Liver (tissue), 9 donors: Measurements from ENCODE around the gene PYGM. TPM values are rescaled to one million over a fixed set of nuclear protein-coding genes. Genes with fewer than 3 reads are reported as not detected.

Experiments
- DNase-seq: peaks from one replicate; pipeline ENCODE4 v3.0.0-alpha.2; 2017; ENCODE audit warnings: low spot score
- H3K27ac ChIP-seq, 2 donors: one replicate each; pipeline ENCODE4 v1.7.0; 2013; ENCODE audit warnings: inconsistent platforms in 2 of 2, low read length in 2 of 2, control low read depth in 1 of 2, low read depth in 1 of 2, mild to moderate bottlenecking in 1 of 2
- H3K27me3 ChIP-seq, 4 donors: one replicate each; pipeline versions ENCODE4 v1.6.1 to v1.7.0; 2013; ENCODE audit warnings: low read length in 3 of 4, inconsistent platforms in 1 of 4, mild to moderate bottlenecking in 1 of 4, moderate library complexity in 1 of 4; ENCODE audit not compliant: control insufficient read depth in 4 of 4, insufficient read depth in 4 of 4
- H3K36me3 ChIP-seq, 4 donors: one replicate each; pipeline versions ENCODE4 v1.6.1 to v1.7.0; 2013; ENCODE audit warnings: low read length in 3 of 4, mild to moderate bottlenecking in 3 of 4, low read depth in 1 of 4, moderate library complexity in 1 of 4; ENCODE audit not compliant: control insufficient read depth in 4 of 4, insufficient read depth in 3 of 4
- H3K4me1 ChIP-seq, 4 donors: one replicate each; pipeline versions ENCODE4 v1.6.1 to v1.7.0; 2013; ENCODE audit warnings: low read length in 3 of 4, mild to moderate bottlenecking in 3 of 4, moderate library complexity in 1 of 4; ENCODE audit not compliant: control insufficient read depth in 4 of 4, insufficient read depth in 4 of 4
- H3K4me3 ChIP-seq, 3 donors: one replicate each; pipeline versions ENCODE4 v1.6.1 to v1.7.0; 2013; ENCODE audit warnings: low read length in 3 of 3, control low read depth in 1 of 3, low read depth in 1 of 3, mild to moderate bottlenecking in 1 of 3
- H3K9ac ChIP-seq, 2 donors: one replicate each; pipeline ENCODE4 v1.7.0; 2013; ENCODE audit warnings: low read length in 2 of 2, mild to moderate bottlenecking in 2 of 2, moderate library complexity in 2 of 2, control low read depth in 1 of 2, low read depth in 1 of 2
- H3K9me3 ChIP-seq, 4 donors: one replicate each; pipeline versions ENCODE4 v1.6.1 to v1.7.0; 2013; ENCODE audit warnings: low read length in 3 of 4; ENCODE audit not compliant: control insufficient read depth in 4 of 4
- EGR1 ChIP-seq, 2 donors: IDR thresholded peaks; 2 replicates each; pipeline ENCODE4 v1.6.1; 2016 to 2018; ENCODE audit warnings: antibody characterized with exemption in 2 of 2, low read depth in 2 of 2
- FOXA1 ChIP-seq: IDR thresholded peaks from 2 replicates; pipeline ENCODE4 v1.6.1; 2016; ENCODE audit warnings: antibody characterized with exemption
- FOXA2 ChIP-seq: IDR thresholded peaks from 2 replicates; pipeline ENCODE4 v1.6.1; 2016; ENCODE audit warnings: antibody characterized with exemption
- GABPA ChIP-seq, 2 donors: IDR thresholded peaks in 1 of 2; conservative IDR thresholded peaks in 1 of 2; 2 replicates each; pipeline ENCODE4 v1.6.1; 2016; ENCODE audit warnings: antibody characterized with exemption in 2 of 2, mild to moderate bottlenecking in 1 of 2, moderate library complexity in 1 of 2
- HNF4A ChIP-seq, 2 donors: conservative IDR thresholded peaks; 2 replicates each; pipeline ENCODE4 v1.6.1; 2016; ENCODE audit warnings: antibody characterized with exemption in 2 of 2, mild to moderate bottlenecking in 2 of 2
- HNF4G ChIP-seq: IDR thresholded peaks from 2 replicates; pipeline ENCODE4 v1.6.1; 2016; ENCODE audit warnings: antibody characterized with exemption
- MAX ChIP-seq: IDR thresholded peaks from 2 replicates; pipeline ENCODE4 v1.6.1; 2016; ENCODE audit warnings: antibody characterized with exemption
- NR2F2 ChIP-seq: IDR thresholded peaks from 2 replicates; pipeline ENCODE4 v1.6.1; 2016; ENCODE audit warnings: antibody characterized with exemption
- RAD21 ChIP-seq, 2 donors: IDR thresholded peaks; 2 replicates each; pipeline ENCODE4 v1.6.1; 2016; ENCODE audit warnings: antibody characterized with exemption in 2 of 2, mild to moderate bottlenecking in 2 of 2
- RXRA ChIP-seq, 2 donors: IDR thresholded peaks; 2 replicates each; pipeline ENCODE4 v1.6.1; 2017 to 2018; ENCODE audit warnings: antibody characterized with exemption in 2 of 2, mild to moderate bottlenecking in 1 of 2
- SP1 ChIP-seq: IDR thresholded peaks from 2 replicates; pipeline ENCODE4 v1.6.1; 2018; ENCODE audit warnings: antibody characterized with exemption, mild to moderate bottlenecking
- TAF1 ChIP-seq: conservative IDR thresholded peaks from 2 replicates; pipeline ENCODE4 v1.6.1; 2016; ENCODE audit warnings: antibody characterized with exemption, mild to moderate bottlenecking
- YY1 ChIP-seq: IDR thresholded peaks from 2 replicates; pipeline ENCODE4 v1.6.1; 2016; ENCODE audit warnings: antibody characterized with exemption, mild to moderate bottlenecking
- WGBS: extraction: QIAGEN DNeasy Blood & Tissue Kit; methylation state at CpG from one replicate; pipeline ENCODE4 v1.1.7; 2013; 5-methylcytosine and 5-hydroxymethylcytosine counted together
- polyA plus RNA-seq, 2 donors: library from polyadenylated mRNA; stranded (reverse) in 1 of 2; unstranded in 1 of 2; fragments of 200-250 nt in 1 of 2; fragments of >200 nt in 1 of 2; fragmentation: Nextera tagmentation in 1 of 2; extraction: Ambion mirVana in 1 of 2; gene quantifications; one replicate each; pipeline versions ENCODE4 v1.2.1 to v1.2.3, GENCODE V29; 2013 to 2015
- total RNA-seq, 2 donors: library from RNA; depleted of rRNA; stranded (reverse); fragments of >200 nt; gene quantifications; one replicate each; pipeline ENCODE4 v1.2.3, GENCODE V29; 2014
- TF ChIP-seq, protein P1 (sequence below): IDR thresholded peaks from 2 replicates; pipeline ENCODE4 v1.6.1; 2016; ENCODE audit warnings: antibody characterized with exemption
- TF ChIP-seq, protein P2 (sequence below): IDR thresholded peaks from 2 replicates; pipeline ENCODE4 v1.6.1; 2016; ENCODE audit warnings: antibody characterized with exemption, mild to moderate bottlenecking
- TF ChIP-seq, protein P3 (sequence below): fragments of 150-350 bp; IDR thresholded peaks from 2 replicates; pipeline ENCODE4 v1.5.1; 2017; ENCODE audit warnings: improper control_type of control experiment, low read depth, low read length; ENCODE audit not compliant: missing input control
- TF ChIP-seq, protein P4 (sequence below): IDR thresholded peaks from 2 replicates; pipeline ENCODE4 v1.6.1; 2016; ENCODE audit warnings: antibody characterized with exemption
- donor health status: healthy.
- donor health status: healthy.
- donor health status: healthy.
- donor health status: healthy.
- donor health status: healthy.

PYGM gene
- total and polyA plus RNA-seq, 4 donors: 0.23 to 1.3 (median 0.29) TPM

GRCh38 chr11:64772303-64773018, 12.7 kb upstream of the PYGM start:
- H3K36me3 ChIP-seq: peaks cover 35 to 87% (median 80%) of the 10 kb centered on the region in 4 donors
- peaks cover 3 to 33% (median 20%) of the 10 kb centered on the region in 4 donors for H3K4me1 ChIP-seq
- no peak for TF ChIP-seq HNF4G
- TF ChIP-seq TAF1: no peak
- TF ChIP-seq FOXA1: no peak
- TF ChIP-seq, protein P1, sequence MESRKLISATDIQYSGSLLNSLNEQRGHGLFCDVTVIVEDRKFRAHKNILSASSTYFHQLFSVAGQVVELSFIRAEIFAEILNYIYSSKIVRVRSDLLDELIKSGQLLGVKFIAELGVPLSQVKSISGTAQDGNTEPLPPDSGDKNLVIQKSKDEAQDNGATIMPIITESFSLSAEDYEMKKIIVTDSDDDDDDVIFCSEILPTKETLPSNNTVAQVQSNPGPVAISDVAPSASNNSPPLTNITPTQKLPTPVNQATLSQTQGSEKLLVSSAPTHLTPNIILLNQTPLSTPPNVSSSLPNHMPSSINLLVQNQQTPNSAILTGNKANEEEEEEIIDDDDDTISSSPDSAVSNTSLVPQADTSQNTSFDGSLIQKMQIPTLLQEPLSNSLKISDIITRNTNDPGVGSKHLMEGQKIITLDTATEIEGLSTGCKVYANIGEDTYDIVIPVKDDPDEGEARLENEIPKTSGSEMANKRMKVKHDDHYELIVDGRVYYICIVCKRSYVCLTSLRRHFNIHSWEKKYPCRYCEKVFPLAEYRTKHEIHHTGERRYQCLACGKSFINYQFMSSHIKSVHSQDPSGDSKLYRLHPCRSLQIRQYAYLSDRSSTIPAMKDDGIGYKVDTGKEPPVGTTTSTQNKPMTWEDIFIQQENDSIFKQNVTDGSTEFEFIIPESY: no peak
- H3K9me3 ChIP-seq: no peaks in the 10 kb centered on the region
- no peak overlapping the region for H3K4me3 ChIP-seq
- H3K27me3 ChIP-seq: no peaks in the 10 kb centered on the region
- peak overlapping the region in 1 of 2 donors; percentile 8 for H3K27ac ChIP-seq
- 73% methylated on average over 3 of the region's 3 CpGs for WGBS
- no peak for DNase-seq
- H3K9ac ChIP-seq: no peak overlapping the region

GRCh38 chr11:64771861-64772260, 12.1 kb upstream of the PYGM start:
- Histone ChIP-seq H3K4me3 (no peak overlapping the region), H3K4me1 (peaks cover 3 to 28% (median 16%) of the 10 kb centered on the region in 4 donors), H3K36me3 (peaks cover 38 to 93% (median 85%) of the 10 kb centered on the region in 4 donors), H3K9ac (no peak overlapping the region), H3K9me3 (no peaks in the 10 kb centered on the region), H3K27me3 (no peaks in the 10 kb centered on the region), H3K27ac (no peak overlapping the region)
- DNase-seq: no peak
- no peak for TF ChIP-seq HNF4G
- no peak for TF ChIP-seq YY1
- TF ChIP-seq SP1: no peak
- no peak for TF ChIP-seq TAF1
- no peak for TF ChIP-seq RXRA (IDR thresholded peaks at IDR 0.05)
- no peak for TF ChIP-seq FOXA1
- no peak for TF ChIP-seq RAD21 (IDR thresholded peaks at IDR 0.05)
- no peak for TF ChIP-seq NR2F2
- WGBS: 87% methylated on average over 2 of the region's 2 CpGs

DNA sequence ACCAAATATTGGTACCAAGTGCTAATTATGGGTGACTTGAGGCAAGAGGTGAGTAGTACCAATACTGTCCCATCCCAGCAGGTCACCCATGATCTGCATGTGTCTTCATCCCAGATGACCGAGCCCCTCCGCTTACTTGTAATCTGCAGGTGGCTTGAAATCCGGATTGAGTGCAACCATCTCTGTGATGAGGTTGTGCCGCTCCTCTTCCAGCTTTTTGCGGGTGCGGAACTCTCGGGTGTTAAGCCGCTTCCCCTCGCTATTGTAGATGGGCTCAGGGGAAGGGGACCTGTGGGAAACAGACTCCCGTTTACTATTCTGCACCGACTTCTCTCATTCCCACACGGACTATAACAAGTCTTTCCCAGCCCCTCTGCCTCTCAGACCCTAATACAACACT, 10.3 kb upstream of the PYGM start:
- Histone ChIP-seq H3K4me1 (peaks cover 0 to 13% (median 4%) of the 10 kb centered on the region in 4 donors), H3K27ac (no peak overlapping the region)
- TF ChIP-seq HNF4A (conservative IDR thresholded peaks at IDR 0.05) (no peak), FOXA2 (no peak), GABPA (IDR thresholded peaks at IDR 0.05 in 1 of 2, conservative IDR thresholded peaks at IDR 0.05 in 1 of 2) (no peak), SP1 (no peak), FOXA1 (no peak), NR2F2 (no peak), YY1 (no peak), RXRA (IDR thresholded peaks at IDR 0.05) (no peak), HNF4G (no peak), EGR1 (IDR thresholded peaks at IDR 0.05; ENCODE audit: low read depth in 2 of 2) (no peak), TAF1 (no peak), MAX (no peak)
- TF ChIP-seq, protein P2, sequence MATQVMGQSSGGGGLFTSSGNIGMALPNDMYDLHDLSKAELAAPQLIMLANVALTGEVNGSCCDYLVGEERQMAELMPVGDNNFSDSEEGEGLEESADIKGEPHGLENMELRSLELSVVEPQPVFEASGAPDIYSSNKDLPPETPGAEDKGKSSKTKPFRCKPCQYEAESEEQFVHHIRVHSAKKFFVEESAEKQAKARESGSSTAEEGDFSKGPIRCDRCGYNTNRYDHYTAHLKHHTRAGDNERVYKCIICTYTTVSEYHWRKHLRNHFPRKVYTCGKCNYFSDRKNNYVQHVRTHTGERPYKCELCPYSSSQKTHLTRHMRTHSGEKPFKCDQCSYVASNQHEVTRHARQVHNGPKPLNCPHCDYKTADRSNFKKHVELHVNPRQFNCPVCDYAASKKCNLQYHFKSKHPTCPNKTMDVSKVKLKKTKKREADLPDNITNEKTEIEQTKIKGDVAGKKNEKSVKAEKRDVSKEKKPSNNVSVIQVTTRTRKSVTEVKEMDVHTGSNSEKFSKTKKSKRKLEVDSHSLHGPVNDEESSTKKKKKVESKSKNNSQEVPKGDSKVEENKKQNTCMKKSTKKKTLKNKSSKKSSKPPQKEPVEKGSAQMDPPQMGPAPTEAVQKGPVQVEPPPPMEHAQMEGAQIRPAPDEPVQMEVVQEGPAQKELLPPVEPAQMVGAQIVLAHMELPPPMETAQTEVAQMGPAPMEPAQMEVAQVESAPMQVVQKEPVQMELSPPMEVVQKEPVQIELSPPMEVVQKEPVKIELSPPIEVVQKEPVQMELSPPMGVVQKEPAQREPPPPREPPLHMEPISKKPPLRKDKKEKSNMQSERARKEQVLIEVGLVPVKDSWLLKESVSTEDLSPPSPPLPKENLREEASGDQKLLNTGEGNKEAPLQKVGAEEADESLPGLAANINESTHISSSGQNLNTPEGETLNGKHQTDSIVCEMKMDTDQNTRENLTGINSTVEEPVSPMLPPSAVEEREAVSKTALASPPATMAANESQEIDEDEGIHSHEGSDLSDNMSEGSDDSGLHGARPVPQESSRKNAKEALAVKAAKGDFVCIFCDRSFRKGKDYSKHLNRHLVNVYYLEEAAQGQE: no peak
- TF ChIP-seq, protein P3, sequence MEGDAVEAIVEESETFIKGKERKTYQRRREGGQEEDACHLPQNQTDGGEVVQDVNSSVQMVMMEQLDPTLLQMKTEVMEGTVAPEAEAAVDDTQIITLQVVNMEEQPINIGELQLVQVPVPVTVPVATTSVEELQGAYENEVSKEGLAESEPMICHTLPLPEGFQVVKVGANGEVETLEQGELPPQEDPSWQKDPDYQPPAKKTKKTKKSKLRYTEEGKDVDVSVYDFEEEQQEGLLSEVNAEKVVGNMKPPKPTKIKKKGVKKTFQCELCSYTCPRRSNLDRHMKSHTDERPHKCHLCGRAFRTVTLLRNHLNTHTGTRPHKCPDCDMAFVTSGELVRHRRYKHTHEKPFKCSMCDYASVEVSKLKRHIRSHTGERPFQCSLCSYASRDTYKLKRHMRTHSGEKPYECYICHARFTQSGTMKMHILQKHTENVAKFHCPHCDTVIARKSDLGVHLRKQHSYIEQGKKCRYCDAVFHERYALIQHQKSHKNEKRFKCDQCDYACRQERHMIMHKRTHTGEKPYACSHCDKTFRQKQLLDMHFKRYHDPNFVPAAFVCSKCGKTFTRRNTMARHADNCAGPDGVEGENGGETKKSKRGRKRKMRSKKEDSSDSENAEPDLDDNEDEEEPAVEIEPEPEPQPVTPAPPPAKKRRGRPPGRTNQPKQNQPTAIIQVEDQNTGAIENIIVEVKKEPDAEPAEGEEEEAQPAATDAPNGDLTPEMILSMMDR: no peak
- TF ChIP-seq, protein P4, sequence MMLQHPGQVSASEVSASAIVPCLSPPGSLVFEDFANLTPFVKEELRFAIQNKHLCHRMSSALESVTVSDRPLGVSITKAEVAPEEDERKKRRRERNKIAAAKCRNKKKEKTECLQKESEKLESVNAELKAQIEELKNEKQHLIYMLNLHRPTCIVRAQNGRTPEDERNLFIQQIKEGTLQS: no peak
- TF ChIP-seq, protein P1: no peak

More for the DNA sequence above, 10.3 kb upstream of the PYGM start:
- no peak for DNase-seq
- no peak overlapping the region for H3K9ac ChIP-seq
- no peaks in the 10 kb centered on the region for H3K9me3 ChIP-seq
- H3K27me3 ChIP-seq: no peaks in the 10 kb centered on the region
- peaks cover 41 to 93% (median 77%) of the 10 kb centered on the region in 4 donors for H3K36me3 ChIP-seq
- WGBS: 96% methylated on average over 12 of the region's 12 CpGs
- no peak overlapping the region for H3K4me3 ChIP-seq
